PFSK-1 (cell line): ENCODE data around the gene MTCH1.
A peak's percentile ranks its signal among the peaks of the same experiment; 100 is the strongest.

Source experiments
- FOXP2 ChIP-seq: optimal IDR thresholded peaks from 2 replicates; pipeline ENCODE3; 2011; ENCODE audit warnings: borderline replicate concordance, control low read depth, inconsistent platforms; ENCODE audit not compliant: insufficient read depth; ENCODE audit errors: extremely low read length, extremely low read depth
- POLR2AphosphoS5 ChIP-seq: IDR thresholded peaks from 2 replicates; pipeline ENCODE4 v1.6.1; 2012; ENCODE audit warnings: low read depth, mild to moderate bottlenecking, control low read depth, low read length, moderate library complexity
- REST ChIP-seq, 2 experiments: IDR thresholded peaks; 2 replicates each; pipeline versions ENCODE4 v1.6.1 to v1.8.0; 2011 to 2012; ENCODE audit warnings: low read depth in 2 of 2, low read length in 2 of 2, control low read depth in 1 of 2, inconsistent platforms in 1 of 2, mild to moderate bottlenecking in 1 of 2, moderate library complexity in 1 of 2; ENCODE audit not compliant: insufficient read depth in 1 of 2
- SIN3A ChIP-seq: IDR thresholded peaks from 2 replicates; pipeline ENCODE4 v1.6.1; 2012; ENCODE audit warnings: mild to moderate bottlenecking, low read length, moderate library complexity, borderline replicate concordance; ENCODE audit not compliant: insufficient read depth
- TAF1 ChIP-seq: IDR thresholded peaks from 2 replicates; pipeline ENCODE4 v1.6.1; 2012; ENCODE audit warnings: low read length, control low read depth, borderline replicate concordance; ENCODE audit not compliant: insufficient read depth

The MTCH1 gene

GRCh38 chr6:37008484-37009465 is 22.8 kb upstream of the MTCH1 start:
- TF ChIP-seq POLR2AphosphoS5 (no peak), FOXP2 (no peak), REST (IDR thresholded peaks at IDR 0.05; ENCODE audit: insufficient read depth in 1 of 2, low read depth in 2 of 2, low read length in 2 of 2) (no peak), TAF1 (no peak), SIN3A (no peak)

- peak; percentile 81 to 89 for TF ChIP-seq REST (IDR thresholded peaks at IDR 0.05; ENCODE audit: insufficient read depth in 1 of 2, low read depth in 2 of 2, low read length in 2 of 2)
- no peak for TF ChIP-seq FOXP2
- no peak for TF ChIP-seq TAF1
These were observed 21.5 kb upstream of the MTCH1 start for GRCh38 chr6:37007340-37008043.

GRCh38 chr6:37006793-37007339 is 20.9 kb upstream of the MTCH1 start:
- TF ChIP-seq POLR2AphosphoS5, result no peak
- no peak for TF ChIP-seq REST (IDR thresholded peaks at IDR 0.05; ENCODE audit: insufficient read depth in 1 of 2, low read depth in 2 of 2, low read length in 2 of 2)

GRCh38 chr6:37005827-37006567 is 20.0 kb upstream of the MTCH1 start:
- no peak for TF ChIP-seq FOXP2
- TF ChIP-seq SIN3A, result no peak
- no peak for TF ChIP-seq TAF1
- TF ChIP-seq POLR2AphosphoS5, result no peak
- TF ChIP-seq REST (IDR thresholded peaks at IDR 0.05; ENCODE audit: insufficient read depth in 1 of 2, low read depth in 2 of 2, low read length in 2 of 2), result no peak
